Neural progenitor cell (in vitro differentiated cells): ENCODE results near the gene AEBP2. TPM values are rescaled to one million over a fixed set of nuclear protein-coding genes. Genes with fewer than 3 reads are reported as not detected.

Experiments used
- small RNA-seq: library from RNA; depleted of rRNA; stranded (forward); fragments of <200 nt; gene quantifications from one replicate; pipeline ENCODE3, GENCODE V24; 2015
- total RNA-seq: library from RNA; depleted of rRNA; stranded (reverse); fragments of >200 nt; gene quantifications from 2 replicates; pipeline ENCODE4 v1.2.3, GENCODE V29; 2015; ENCODE audit warnings: low replicate concordance

AEBP2 gene
- total RNA-seq, 1 donor from 2014 or later = 34.0 TPM

Small RNAs within 50 kb of the gene (small RNA-seq; reads per million reads assigned to genes)
- gene AC091805.2 (not detected), gene RNU6-254P (not detected)
